ENCODE measurements around the gene DCTD. TPM values are rescaled to one million over a fixed set of nuclear protein-coding genes. Genes with fewer than 3 reads are reported as not detected.
"Not testable (repeated sequence)": the region's sequence is repeated elsewhere in the genome, so short reads cannot be mapped to it uniquely, and the experiment has no call there.

Gene DCTD
- total and polyA plus RNA-seq, 2 donors (not counting 1 experiment from before 2014, with no cell fraction given): 88.8 to 182 TPM

GRCh38 chr4:182904211-182904761 is 12.9 kb downstream of the DCTD start:
- Histone ChIP-seq H3K79me2 (ENCODE audit: control insufficient read depth, insufficient read depth, low read length) (peaks cover 6% of the 10 kb centered on the region), H3K9me3 (ENCODE audit: control insufficient read depth, insufficient read depth, low read depth, low read length) (no peaks in the 10 kb centered on the region), H3K4me2 (ENCODE audit: extremely low read depth, insufficient read depth, low read length) (no peak overlapping the region), H3K4me3 (replicated peaks in 1 of 4; ENCODE audit: control extremely low read depth in 1 of 4, insufficient read depth in 1 of 4, low read depth in 3 of 4, low read length in 4 of 4) (no peak overlapping the region), H3K36me3 (ENCODE audit: control insufficient read depth, insufficient read depth, low read length) (peaks cover 21% of the 10 kb centered on the region), H3K27me3 (ENCODE audit: control insufficient read depth, insufficient read depth, low read length) (no peaks in the 10 kb centered on the region), H3K4me1 (ENCODE audit: control insufficient read depth, extremely low read depth, insufficient read depth, low read length) (no peaks in the 10 kb centered on the region), H3K27ac (ENCODE audit: insufficient read depth, low read length) (no peak overlapping the region), H3K9ac (ENCODE audit: insufficient read depth, low read length) (no peak overlapping the region), H4K20me1 (ENCODE audit: control insufficient read depth, extremely low read depth, insufficient read depth, low read length) (no peaks in the 10 kb centered on the region), H2AFZ (ENCODE audit: low read length) (no peak overlapping the region)
- DNase-seq (ENCODE audit: low read depth in 2 of 2): no peak
- TF ChIP-seq EZH2 (IDR thresholded peaks at IDR 0.05; ENCODE audit: low read length, missing control alignments) (no peak), CTCF (conservative IDR thresholded peaks at IDR 0.05 in 1 of 2, IDR thresholded peaks at IDR 0.05 in 1 of 2; ENCODE audit: low read depth in 1 of 2, low read length in 2 of 2) (no peak)

GRCh38 chr4:182903013-182903412 is 14.2 kb downstream of the DCTD start:
- Histone ChIP-seq H3K4me1 (ENCODE audit: control insufficient read depth, extremely low read depth, insufficient read depth, low read length) (no peaks in the 10 kb centered on the region), H4K20me1 (ENCODE audit: control insufficient read depth, extremely low read depth, insufficient read depth, low read length) (no peaks in the 10 kb centered on the region), H3K36me3 (ENCODE audit: control insufficient read depth, insufficient read depth, low read length) (peaks cover 24% of the 10 kb centered on the region), H3K9me3 (ENCODE audit: control insufficient read depth, insufficient read depth, low read depth, low read length) (no peaks in the 10 kb centered on the region), H3K79me2 (ENCODE audit: control insufficient read depth, insufficient read depth, low read length) (peaks cover 6% of the 10 kb centered on the region), H3K27ac (ENCODE audit: insufficient read depth, low read length) (no peak overlapping the region), H3K4me3 (replicated peaks in 1 of 4; ENCODE audit: control extremely low read depth in 1 of 4, insufficient read depth in 1 of 4, low read depth in 3 of 4, low read length in 4 of 4) (no peak overlapping the region), H3K9ac (ENCODE audit: insufficient read depth, low read length) (no peak overlapping the region), H2AFZ (ENCODE audit: low read length) (no peak overlapping the region), H3K4me2 (ENCODE audit: extremely low read depth, insufficient read depth, low read length) (no peak overlapping the region), H3K27me3 (ENCODE audit: control insufficient read depth, insufficient read depth, low read length) (no peaks in the 10 kb centered on the region)
- no peak for TF ChIP-seq EZH2 (IDR thresholded peaks at IDR 0.05; ENCODE audit: low read length, missing control alignments)
- no peak for TF ChIP-seq CTCF (conservative IDR thresholded peaks at IDR 0.05 in 1 of 2, IDR thresholded peaks at IDR 0.05 in 1 of 2; ENCODE audit: low read depth in 1 of 2, low read length in 2 of 2)
- DNase-seq (ENCODE audit: low read depth in 2 of 2): no peak

- H3K4me1 ChIP-seq (ENCODE audit: control insufficient read depth, extremely low read depth, insufficient read depth, low read length): no peaks in the 10 kb centered on the region
- H2AFZ ChIP-seq (ENCODE audit: low read length): no peak overlapping the region
- no peak overlapping the region for H3K4me2 ChIP-seq (ENCODE audit: extremely low read depth, insufficient read depth, low read length)
- no peaks in the 10 kb centered on the region for H4K20me1 ChIP-seq (ENCODE audit: control insufficient read depth, extremely low read depth, insufficient read depth, low read length)
- H3K27ac ChIP-seq (ENCODE audit: insufficient read depth, low read length): no peak overlapping the region
- no peaks in the 10 kb centered on the region for H3K27me3 ChIP-seq (ENCODE audit: control insufficient read depth, insufficient read depth, low read length)
- TF ChIP-seq CTCF (conservative IDR thresholded peaks at IDR 0.05 in 1 of 2, IDR thresholded peaks at IDR 0.05 in 1 of 2; ENCODE audit: low read depth in 1 of 2, low read length in 2 of 2) (no peak), EZH2 (IDR thresholded peaks at IDR 0.05; ENCODE audit: low read length, missing control alignments) (no peak)
- H3K9ac ChIP-seq (ENCODE audit: insufficient read depth, low read length): peak overlapping the region; percentile 2
- no peaks in the 10 kb centered on the region for H3K9me3 ChIP-seq (ENCODE audit: control insufficient read depth, insufficient read depth, low read depth, low read length)
- no peak overlapping the region for H3K4me3 ChIP-seq (replicated peaks in 1 of 4; ENCODE audit: control extremely low read depth in 1 of 4, insufficient read depth in 1 of 4, low read depth in 3 of 4, low read length in 4 of 4)
- H3K79me2 ChIP-seq (ENCODE audit: control insufficient read depth, insufficient read depth, low read length): peaks cover 6% of the 10 kb centered on the region
- DNase-seq (ENCODE audit: low read depth in 2 of 2): no peak
- H3K36me3 ChIP-seq (ENCODE audit: control insufficient read depth, insufficient read depth, low read length): peaks cover 24% of the 10 kb centered on the region
These were observed 15.8 kb downstream of the DCTD start for GRCh38 chr4:182901337-182901736.

- not testable (repeated sequence) for H3K9ac ChIP-seq (ENCODE audit: insufficient read depth, low read length); H3K79me2 ChIP-seq (ENCODE audit: control insufficient read depth, insufficient read depth, low read length); H2AFZ ChIP-seq (ENCODE audit: low read length); H3K4me3 ChIP-seq (replicated peaks in 1 of 4; ENCODE audit: control extremely low read depth in 1 of 4, insufficient read depth in 1 of 4, low read depth in 3 of 4, low read length in 4 of 4); DNase-seq (ENCODE audit: low read depth in 2 of 2); H3K4me2 ChIP-seq (ENCODE audit: extremely low read depth, insufficient read depth, low read length); H3K9me3 ChIP-seq (ENCODE audit: control insufficient read depth, insufficient read depth, low read depth, low read length); H3K27me3 ChIP-seq (ENCODE audit: control insufficient read depth, insufficient read depth, low read length); H3K4me1 ChIP-seq (ENCODE audit: control insufficient read depth, extremely low read depth, insufficient read depth, low read length); H3K27ac ChIP-seq (ENCODE audit: insufficient read depth, low read length); H4K20me1 ChIP-seq (ENCODE audit: control insufficient read depth, extremely low read depth, insufficient read depth, low read length)
- peaks cover 22% of the 10 kb centered on the region for H3K36me3 ChIP-seq (ENCODE audit: control insufficient read depth, insufficient read depth, low read length)
These were observed 17.2 kb downstream of the DCTD start for GRCh38 chr4:182900021-182900420.

Measured in fibroblast of lung (primary cell).